Fibroblast of the conjunctiva (primary cell): ENCODE results near the gene ZNF614.
A peak's percentile ranks its signal among the peaks of the same experiment; 100 is the strongest.
"Not testable (repeated sequence)": the region's sequence is repeated elsewhere in the genome, so short reads cannot be mapped to it uniquely, and the experiment has no call there.

ENCODE experiments used
- DNase-seq: peaks from one replicate; pipeline ENCODE4 v3.0.0-alpha.2; 2010; ENCODE audit warnings: low read depth

The ZNF614 gene

DNA sequence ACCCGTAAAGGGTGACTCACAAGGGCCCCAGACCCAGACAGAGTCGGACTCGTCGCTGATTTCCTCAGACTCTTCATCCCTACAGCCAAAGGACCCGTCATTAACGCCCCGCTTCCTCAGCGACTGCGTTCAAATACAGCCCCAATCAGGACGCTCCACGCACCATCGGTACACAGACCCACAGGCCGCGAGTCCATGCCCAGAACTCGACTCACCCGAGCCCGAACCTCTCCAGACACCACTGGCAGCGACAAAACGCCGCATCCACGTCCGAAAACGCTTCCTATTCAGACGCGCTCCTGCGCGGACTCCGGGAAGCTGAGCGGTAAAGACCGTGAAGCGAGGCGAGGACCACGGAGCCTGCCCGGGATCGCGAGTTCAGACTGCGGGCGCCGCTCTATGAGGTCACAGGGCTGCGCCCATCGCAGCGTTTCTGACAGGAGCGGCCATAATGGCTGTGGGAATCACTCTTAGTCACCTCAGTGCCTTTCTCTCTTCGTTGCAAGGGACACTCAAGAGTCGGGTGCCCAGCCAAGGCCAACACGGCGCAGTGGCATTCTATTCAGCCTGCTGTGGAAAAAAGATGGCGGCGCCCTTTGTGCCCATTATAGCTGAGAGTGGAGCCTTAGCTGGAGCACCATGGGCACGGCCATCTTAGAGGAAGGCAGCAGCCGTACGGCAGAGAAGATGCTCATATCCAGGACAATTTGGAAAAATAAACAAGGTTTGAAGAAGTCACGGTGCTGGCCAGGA lies at the start of gene ZNF614:
Gene ZNF614 (minus strand): TSS at position 353 of the 753 bp plus-strand sequence. CDS start 2,634 bp downstream, outside the sequence.
- peak; percentile 53 for DNase-seq

DNA sequence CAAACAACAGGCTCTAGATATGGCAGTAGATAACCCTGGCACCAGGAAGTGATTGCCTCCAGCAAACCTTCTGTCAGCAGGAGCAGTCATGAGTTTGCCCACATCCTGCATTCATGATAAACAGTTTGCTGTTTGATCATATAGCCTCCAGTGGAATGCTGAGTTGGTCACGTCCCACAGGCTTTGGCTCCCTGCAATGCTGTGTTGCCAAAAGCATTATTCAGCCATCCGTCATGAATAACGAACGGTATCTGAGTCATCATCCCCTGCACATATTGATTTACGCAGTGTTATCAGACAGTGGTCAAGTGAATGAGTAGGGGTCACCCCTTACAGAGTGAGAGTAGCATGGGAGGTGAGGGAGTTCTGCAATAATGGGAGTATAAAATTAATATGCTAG lies 42.3 kb upstream of the ZNF614 start:
- no peak for DNase-seq

DNA sequence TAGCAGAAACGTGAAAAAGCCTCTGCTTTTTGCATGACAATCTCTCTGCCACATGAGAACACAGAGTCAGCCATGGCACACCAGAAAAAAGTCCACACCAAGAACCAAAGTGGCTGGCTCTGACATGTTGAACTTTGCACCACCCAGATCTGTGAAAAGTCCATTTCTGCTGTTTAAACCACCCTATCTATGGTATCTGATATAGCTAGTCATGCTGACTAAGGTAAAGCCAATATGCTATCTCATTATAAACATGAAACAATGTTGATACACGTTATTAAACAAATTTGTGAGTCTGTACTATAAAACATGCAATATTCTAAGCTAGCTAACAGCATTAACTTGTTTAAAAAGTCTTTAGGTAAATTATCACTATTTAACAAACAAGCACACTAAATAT lies 41.5 kb upstream of the ZNF614 start:
- no peak for DNase-seq

DNA sequence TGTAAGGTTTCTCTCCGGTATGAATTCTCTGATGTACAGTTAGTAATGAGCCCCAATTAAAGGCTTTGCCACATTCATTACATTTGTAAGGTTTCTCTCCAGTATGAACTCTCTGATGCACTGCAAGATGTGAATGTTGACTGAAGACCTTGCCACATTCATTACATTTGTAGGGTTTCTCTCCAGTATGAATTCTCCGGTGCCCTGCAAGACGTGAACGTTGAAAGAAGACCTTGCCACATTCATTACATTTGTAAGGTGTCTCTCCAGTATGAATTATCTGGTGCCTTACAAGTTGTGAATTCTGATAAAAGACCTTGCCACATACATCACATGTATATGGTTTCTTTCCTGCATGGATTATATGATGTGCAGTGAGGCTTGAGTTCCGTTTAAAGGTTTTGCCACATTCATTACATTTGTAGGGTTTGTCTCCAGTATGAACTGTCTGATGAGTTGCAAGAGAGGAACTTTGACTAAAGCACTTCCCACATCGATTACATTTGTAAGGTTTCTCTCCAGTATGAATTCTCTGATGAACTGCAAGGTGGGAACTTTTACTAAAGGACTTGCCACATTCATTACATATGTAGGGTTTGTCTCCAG lies 38.2 kb upstream of the ZNF614 start:
- no peak for DNase-seq

DNA sequence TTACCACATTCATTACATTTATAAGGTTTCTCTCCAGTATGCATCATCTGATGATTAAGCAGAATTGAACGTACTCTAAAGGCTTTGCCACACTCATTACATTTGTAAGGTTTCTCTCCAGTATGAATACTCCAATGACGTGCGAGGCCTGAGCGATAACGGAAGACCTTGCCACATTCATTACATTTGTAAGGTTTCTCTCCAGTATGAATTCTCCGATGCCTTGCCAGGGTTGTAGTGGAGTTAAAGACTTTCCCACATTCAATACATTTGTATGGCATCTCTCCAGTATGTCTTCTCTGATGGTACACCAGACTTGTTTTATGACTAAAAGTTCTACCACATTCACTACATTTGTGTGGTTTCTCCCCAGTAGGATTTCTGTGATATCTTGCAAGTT lies 37.2 kb upstream of the ZNF614 start:
- DNase-seq = no peak

DNA sequence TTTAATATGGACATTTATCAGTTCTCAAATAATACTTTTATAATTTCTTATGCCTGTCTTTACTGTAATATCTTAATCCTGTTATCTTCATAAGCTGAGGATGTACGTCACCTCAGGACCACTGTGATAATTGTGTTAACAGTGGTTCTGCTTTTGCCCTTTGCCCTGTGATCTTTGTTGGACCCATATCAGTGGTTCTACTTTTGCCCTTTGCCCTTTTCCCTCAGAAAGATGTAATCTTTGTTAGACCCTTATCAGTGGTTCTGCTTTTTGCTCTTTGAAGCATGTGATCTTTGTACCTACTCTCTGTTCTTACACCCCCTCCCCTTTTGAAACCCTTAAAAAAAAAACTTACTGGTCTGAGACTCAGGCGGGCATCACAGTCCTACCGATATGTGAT lies 28.3 kb upstream of the ZNF614 start:
- DNase-seq = not testable (repeated sequence)

DNA sequence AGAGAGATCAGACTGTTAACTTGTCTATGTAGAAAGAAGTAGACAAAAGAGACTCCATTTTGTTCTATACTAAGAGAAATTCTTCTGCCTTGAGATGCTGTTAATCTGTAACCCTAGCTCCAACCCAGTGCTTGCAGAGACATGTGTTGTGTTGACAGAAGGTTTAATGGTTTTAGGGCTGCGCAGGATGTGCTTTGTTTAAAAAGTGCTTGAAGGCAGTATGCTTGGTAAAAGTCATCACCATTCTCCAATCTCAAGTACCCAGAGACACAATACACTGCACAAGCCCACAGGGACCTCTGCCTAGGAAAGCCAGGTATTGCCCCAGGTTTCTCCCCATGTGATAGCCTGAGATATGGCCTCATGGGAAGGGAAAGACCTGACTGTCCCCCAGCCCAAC lies 23.6 kb upstream of the ZNF614 start:
- not testable (repeated sequence) for DNase-seq

DNA sequence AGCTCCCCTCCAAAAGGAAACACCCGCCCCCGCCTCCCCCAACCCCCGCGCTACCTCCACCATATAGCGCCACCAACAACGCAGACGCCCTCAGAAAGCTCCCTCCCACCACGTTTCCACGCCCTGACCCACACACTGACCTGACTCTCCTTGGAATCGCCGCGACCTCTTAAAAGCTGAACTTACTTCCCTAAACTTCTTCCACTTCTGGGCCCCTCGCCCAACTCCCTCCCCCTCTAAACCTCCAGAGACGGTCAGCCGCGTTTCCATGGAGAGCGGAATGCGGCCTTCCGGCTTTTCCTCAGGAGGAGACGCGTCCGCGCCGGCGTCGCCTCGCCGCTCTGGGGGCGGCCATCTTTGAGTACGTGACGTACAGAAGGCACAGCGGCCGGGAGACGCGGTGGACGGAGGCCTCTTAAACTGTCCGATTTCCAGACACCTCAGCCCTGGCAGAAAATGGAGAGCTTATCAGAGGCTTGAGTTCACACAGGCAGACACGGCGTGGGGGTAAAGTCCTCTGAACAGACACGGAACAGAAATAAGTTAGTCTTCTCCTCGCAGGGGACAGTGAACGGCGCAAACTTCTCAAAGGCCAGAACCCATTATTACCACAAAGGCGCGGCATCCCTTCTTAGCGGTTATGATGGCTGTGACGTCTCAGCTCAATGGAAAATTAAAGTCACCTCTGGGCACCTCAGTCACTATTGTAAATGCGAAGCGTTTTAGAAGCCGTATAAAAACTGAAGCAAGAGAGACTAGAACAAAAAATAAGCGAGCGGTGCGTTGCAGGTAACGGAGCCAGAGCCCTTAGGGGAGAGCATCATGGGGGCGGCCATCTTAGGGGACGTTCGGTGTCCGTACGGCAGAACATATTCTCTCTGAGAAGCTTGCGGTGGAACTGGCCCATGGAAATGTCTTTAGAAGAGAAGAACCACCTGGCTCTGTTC lies 20.6 kb upstream of the ZNF614 start, which contains the start of gene ZNF432:
Gene ZNF432 (minus strand): TSS at position 284 of the 947 bp plus-strand sequence. CDS start 1,970 bp downstream, outside the sequence.
- DNase-seq = peak; percentile 86

DNA sequence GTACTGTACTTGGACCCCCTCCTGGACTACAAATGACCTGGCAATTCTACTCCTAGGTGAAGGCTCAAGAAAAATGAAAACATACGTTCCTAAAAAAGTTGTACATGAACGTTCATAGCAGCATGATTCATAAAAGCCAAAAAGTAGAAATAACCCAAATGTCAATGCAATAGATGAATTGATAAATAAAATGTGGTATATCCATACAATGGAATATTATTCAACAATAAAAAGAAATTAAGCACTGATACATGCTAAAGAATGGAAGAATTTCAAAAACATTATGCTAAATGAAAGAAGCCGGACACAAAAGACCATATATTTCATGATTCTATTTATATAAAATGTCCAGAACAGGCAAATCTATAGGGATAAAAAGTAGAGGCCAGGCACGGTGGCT lies 11.0 kb upstream of the ZNF614 start:
- no peak for DNase-seq

DNA sequence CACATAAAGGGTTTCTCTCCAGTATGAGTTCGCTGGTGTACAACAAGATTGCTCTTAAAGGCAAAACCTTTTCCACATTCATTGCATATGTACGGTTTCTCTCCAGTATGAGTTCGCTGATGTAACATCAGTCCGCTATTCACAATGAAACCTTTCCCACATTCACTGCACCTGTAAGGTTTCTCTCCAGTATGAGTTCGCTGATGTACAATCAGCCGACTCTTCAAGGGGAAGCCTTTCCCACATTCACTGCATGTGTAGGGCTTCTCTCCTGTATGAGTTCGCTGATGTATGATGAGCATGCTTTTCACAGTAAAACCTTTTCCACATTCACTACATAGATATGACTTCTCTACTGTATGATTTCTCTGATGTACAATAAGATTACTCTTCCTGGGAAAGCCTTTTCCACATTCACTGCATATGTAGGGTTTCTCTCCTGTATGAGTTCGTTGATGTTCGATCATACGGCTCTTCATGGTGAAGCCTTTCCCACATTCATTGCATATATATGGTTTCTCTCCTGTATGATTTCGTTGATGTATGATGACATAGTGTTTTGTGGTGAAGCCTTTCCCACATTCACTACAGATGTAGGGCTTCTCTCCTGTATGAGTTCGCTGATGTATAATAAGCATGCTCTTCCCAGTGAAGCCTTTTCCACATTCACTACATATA lies 6.0 kb upstream of the ZNF614 start:
- no peak for DNase-seq

DNA sequence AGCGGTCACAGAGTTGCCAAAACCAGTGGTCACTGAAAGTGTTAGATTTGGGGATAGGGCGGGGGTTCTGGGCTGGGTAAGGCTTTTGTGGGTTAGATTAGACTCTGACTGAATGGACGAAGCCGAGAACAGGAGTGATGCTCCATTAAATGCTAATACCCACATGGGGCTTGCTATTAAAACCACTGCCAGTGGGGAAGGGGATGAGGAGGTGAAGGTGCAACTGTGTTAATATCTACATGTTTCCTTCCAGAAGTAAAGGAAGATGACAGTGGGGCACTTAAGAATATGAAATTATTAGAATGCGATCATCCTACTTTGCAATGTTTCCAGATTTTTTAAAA lies 573 bp upstream of the ZNF614 start:
- DNase-seq = no peak

DNA sequence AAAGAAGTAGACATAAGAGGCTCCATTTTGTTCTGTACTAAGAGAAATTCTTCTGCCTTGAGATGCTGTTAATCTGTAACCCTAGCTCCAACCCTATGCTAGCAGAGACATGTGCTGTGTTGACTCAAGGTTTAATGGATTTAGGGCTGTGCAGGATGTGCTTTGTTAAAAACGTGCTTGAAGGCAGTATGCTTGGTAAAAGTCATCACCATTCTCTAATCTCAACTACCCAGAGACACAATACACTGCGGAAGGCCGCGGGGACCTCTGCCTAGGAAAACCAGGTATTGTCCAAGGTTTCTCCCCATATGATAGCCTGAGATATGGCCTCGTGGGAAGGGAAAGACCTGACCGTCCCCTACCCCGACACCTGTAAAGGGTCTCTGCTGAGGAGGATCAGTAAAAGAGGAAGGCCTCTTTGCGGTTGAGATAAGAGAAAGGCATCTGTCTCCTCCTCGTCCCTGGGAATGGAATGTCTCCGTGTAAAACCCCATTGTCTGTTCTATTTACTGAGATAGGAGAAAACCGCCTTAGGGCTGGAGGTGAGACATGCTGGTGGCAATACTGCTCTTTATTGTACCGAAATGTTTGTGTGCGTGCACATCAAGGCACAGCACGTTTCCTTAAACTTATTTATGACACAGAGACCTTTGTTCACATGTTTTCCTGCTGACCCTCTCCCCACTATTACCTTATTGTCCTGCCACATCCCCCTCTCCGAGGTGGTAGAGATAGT lies 1.8 kb downstream of the ZNF614 start:
- not testable (repeated sequence) for DNase-seq

DNA sequence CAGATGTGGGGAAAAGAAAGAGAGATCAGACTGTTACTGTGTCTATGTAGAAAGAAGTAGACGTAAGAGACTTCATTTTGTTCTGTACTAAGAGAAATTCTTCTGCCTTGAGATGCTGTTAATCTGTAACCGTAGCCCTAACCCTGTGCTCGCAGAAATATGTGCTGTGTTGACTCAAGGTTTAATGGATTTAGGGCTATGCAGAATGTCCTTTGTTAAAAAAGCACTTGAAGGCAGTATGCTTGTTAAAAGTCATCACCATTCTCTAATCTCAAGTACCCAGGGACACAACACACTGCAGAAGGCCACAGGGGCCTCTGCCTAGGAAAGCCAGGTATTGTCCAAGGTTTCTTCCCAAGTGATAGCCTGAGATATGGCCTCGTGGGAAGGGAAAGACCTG lies 3.7 kb downstream of the ZNF614 start:
- not testable (repeated sequence) for DNase-seq

DNA sequence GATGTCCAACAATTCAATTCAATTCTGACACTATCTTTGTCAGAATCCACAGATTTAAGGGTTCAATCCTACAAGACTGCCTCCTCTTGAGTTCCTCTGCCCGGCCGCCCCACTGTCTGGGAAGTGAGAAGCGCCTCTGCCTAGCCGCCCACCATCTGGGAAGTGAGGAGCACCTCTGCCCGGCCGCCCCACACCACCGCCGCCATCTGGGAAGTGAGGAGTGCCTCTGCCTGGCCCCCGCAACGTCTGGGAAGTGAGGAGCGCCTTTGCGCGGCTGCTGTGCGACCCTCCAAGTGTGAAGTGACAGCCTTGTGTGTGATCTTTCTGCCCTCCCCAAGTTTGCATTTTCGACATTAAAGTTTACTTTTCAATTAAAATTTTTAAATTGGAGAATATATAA lies 6.0 kb downstream of the ZNF614 start:
- no peak for DNase-seq

DNA sequence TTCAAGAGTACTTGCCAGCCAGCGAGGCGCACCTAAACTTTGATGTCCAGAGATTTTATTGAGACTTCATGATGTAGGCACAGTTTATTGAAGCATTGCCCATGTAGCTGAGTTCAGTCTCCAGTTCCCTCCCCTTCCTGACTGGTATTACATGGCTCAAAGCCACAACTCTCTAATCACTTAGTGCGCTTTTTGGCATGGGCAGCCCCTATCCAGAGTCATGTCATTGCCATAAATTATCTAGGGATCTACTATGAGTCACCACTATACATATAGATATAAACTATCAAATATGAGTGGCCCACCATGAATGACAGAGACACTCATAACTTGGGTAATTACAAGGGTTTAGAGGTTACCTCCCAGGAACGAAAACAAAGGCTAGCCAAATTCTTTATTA lies 7.7 kb downstream of the ZNF614 start:
- DNase-seq = no peak

DNA sequence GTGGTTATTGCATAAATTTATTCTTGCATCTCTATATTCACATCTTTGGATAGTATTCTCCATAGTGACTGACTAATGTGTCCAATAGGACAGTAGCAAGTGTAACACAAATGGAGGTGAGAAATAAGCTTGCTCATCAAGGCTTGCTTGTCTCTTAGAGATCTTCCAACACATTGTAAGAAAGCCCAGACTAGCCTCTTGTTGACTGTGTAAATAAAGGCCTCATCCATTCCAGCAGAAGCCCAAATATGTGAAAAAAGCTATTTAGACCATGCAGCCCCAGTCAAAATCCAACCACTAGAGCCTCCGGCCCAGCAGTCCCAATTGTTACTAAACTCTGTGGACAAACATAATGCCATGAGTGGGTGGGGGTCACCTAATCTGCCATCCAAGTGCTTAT lies 17.5 kb downstream of the ZNF614 start:
- DNase-seq = no peak

DNA sequence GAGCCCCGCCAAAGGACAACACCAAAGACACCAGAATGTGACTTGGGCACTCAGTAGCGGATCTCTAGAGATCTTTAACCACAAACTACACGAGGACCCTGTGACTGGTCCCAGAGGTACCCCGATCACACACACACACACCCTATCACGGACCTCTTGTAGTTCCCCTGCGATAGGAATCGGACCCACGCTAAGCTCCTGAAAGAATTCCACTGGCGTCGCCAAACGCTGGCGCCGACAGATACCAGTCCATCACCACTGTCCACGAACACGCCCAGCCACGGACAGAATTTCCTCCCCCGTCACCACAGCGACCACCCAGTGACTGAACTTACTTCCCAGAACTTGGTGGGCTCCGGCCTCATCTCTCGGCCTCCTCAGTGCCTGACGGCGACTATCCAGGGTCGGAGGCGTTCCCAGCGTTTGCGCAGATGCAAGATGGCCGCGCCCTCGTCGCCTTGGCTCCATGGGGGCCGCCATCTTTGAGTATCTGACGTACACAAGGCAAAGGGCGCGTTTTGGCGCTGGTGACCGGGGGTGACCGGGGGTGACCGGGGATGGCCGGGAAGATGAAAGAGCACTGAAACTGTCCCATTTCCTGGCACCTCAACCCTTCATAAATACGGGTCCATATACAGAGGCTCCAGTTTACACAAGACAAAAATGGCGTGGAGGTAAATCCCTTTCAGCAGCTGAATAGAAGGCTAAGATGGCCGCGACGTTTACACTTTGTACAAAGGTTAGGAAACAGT lies 20.2 kb downstream of the ZNF614 start, which contains the start of gene ZNF615:
Gene ZNF615 (minus strand): TSS at position 406 of the 752 bp plus-strand sequence. CDS start 4,500 bp downstream, outside the sequence.
- peak; percentile 69 for DNase-seq

DNA sequence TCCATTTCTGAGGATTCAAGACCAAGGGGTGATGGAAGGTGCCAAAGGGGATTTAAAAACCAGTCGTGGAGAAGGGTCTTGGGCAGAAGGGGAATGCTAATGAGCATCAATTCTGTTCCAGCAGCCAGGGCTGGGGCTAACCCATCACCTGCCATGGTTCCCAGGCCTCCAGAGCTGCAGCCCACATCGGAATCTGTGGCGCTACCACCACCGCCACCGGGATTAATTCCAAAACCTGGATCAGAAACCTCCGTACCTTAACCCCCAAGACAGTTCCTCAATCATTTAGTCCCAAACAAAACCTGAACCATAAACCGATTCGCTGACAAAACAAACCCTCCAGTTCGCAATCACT lies 20.8 kb downstream of the ZNF614 start:
- no peak for DNase-seq

DNA sequence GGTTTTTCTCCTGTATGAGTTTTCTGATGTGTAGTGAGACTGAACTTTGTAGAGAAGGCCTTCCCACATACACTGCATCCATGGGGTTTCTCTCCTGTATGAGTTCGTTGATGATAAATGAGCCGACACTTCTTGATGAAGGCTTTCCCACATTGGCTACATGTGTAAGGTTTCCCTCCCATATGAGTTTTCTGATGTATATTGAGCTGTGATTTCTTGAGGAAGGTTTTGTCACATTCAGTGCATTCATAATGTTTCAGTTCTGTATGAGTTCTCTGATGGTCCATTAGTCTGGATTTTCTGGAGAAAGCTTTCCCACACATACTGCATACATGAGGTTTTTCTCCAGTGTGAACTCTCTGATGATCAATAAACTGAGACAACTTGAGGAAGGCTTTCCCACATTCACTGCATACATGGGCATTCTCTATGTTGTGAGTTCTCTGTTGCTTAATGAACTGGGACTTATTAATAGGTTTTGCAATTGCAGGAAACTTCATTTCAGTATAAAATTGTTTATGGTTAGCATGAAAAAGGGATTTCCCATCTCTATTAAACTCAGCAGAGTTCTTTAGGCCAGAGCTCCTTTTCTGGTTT lies 34.0 kb downstream of the ZNF614 start:
- no peak for DNase-seq

DNA sequence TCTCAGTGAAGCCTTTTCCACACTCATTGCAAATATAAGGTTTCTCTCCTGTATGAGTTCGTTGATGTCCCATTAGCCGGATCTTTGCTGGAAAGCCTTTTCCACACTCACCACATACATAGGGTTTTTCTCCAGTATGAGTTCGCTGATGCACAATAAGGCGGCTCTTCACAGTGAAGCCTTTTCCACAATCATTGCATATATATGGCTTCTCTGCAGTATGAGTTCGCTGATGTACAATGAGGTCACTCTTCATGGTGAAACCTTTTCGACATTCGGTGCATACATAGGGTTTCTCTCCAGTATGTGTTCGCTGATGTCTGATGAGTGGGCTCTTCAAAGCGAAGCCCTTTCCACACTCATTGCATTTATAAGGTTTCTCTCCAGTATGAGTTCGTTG lies 34.8 kb downstream of the ZNF614 start:
- DNase-seq = no peak
